Measurements from ENCODE around the gene ATXN7L1. TPM values are rescaled to one million over a fixed set of nuclear protein-coding genes. Genes with fewer than 3 reads are reported as not detected.
A peak's percentile ranks its signal among the peaks of the same experiment; 100 is the strongest.

The ATXN7L1 gene
- total and polyA plus RNA-seq, 2 of the 4 experiments (the other 2 are of a cell fraction): 3.5 to 4.3 TPM

DNA sequence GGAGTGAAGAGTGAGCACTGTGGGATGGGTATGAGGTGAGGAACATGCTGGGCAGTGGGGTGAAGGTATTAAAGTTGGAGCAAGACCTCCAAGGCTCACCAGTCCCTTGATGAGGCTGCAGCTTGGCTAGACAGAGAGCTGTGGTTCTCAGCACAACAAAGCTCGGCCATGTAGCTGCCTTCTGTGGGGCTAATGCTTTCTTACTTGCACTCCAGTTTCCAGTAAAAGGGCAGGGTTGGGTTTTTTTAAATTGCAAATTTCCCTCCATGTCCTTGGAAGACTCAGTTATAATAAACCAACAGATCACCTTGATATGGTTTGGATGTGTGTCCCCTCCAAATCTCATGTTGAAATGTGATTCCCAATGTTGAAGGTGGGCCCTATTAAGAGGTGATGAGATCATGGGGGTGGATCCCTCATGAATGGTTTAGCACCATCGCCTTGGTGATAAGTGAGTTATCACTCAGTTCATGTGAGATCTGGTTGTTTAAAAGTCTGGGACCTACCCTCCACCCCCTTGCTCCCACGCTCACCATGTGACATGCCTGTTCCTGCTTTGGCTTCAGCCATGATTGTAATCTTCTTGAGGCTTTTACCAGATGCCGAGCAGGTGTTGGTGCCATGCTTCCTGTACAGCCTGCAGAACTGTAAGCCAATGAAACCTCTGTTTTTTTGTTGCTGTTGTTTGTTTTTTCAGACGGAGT, 55.9 kb downstream of the ATXN7L1 start:
- dilution Hi-C loops (cut with HindIII; ENCODE audit: low sequenced_read_pairs, unreplicated experiment): no loop called here
- Histone ChIP-seq H3K27me3 (ENCODE audit: control insufficient read depth, insufficient read depth, low read length) (no peaks in the 10 kb centered on the region), H3K9me1 (ENCODE audit: insufficient read depth, low read length) (no peaks in the 10 kb centered on the region; the same call in 1 of the 2 replicates), H3K4ac (ENCODE audit: low read depth, low read length) (no peak overlapping the region; the same call in 1 of the 2 replicates), H2AK9ac (replicated peaks; ENCODE audit: low read depth, low read length, poor library complexity) (no peak overlapping the region), H3K14ac (replicated peaks; ENCODE audit: low read depth, low read length) (no peak overlapping the region), H2AK5ac (ENCODE audit: low read depth, low read length) (0 out of 2 replicates have a peak overlapping the region, but pooled peaks have one; percentile 7), H3K4me2 (ENCODE audit: low read depth, low read length) (no peak overlapping the region), H2BK5ac (ENCODE audit: low read depth, low read length, poor library complexity, severe bottlenecking) (no peak overlapping the region), H2AFZ (replicated peaks; ENCODE audit: low read length, poor library complexity) (no peak overlapping the region), H3K79me1 (ENCODE audit: low read depth in 1 of 2, low read length in 2 of 2) (peaks cover 11 to 23% of the 10 kb centered on the region in 2 experiments), H4K91ac (ENCODE audit: insufficient read depth, low read depth, low read length) (no peak overlapping the region), H3K9me3 (ENCODE audit: control insufficient read depth, insufficient read depth, low read length) (no peaks in the 10 kb centered on the region), H4K20me1 (ENCODE audit: insufficient read depth, low read length) (no peaks in the 10 kb centered on the region), H3K4me3 (ENCODE audit: insufficient read depth, low read depth, low read length) (no peak overlapping the region), H2BK15ac (ENCODE audit: low read depth, low read length) (no peak overlapping the region), H3K9ac (ENCODE audit: low read depth, low read length) (no peak overlapping the region), H3K56ac (ENCODE audit: extremely low read depth, insufficient read depth, low read length) (no peak overlapping the region), H3K4me1 (ENCODE audit: control insufficient read depth, insufficient read depth, low read length) (peaks cover 4% of the 10 kb centered on the region), H2BK20ac (ENCODE audit: low read depth, low read length) (no peak overlapping the region), H4K8ac (ENCODE audit: low read depth in 2 of 2, low read length in 2 of 2) (no peak overlapping the region), H3K23ac (ENCODE audit: low read depth, low read length) (no peak overlapping the region; the same call in 1 of the 2 replicates), H2BK120ac (ENCODE audit: low read depth, low read length) (no peak overlapping the region), H3K18ac (ENCODE audit: low read depth, low read length) (no peak overlapping the region), H3K27ac (ENCODE audit: insufficient read depth, low read length) (no peak overlapping the region), H3K36me3 (ENCODE audit: control insufficient read depth, insufficient read depth, low read length) (peaks cover 4% of the 10 kb centered on the region), H4K5ac (ENCODE audit: low read depth, low read length) (no peak overlapping the region)
- ChIA-PET CTCF (no interaction called here), POLR2A (ENCODE audit: unreplicated experiment) (no interaction called here)
- DNase-seq (no peak), ATAC-seq (ENCODE audit: low read depth) (no peak)
- in situ Hi-C loops (cut with MboI; ENCODE audit: low sequenced_read_pairs): no loop called here
- intact Hi-C loops (cut with micrococcal nuclease): no loop called here
- no TSS peak for BruUV-seq (replicated peaks)
- WGBS, 2 experiments (ENCODE audit: extremely low coverage in 2 of 2, insufficient read length in 1 of 2): no CpG with 5 or more reads among the region's 5 CpGs
- TF ChIP-seq NFE2L2 (IDR thresholded peaks at IDR 0.05; ENCODE audit: low read depth, low read length): no peak
- TF ChIP-seq, protein P1, sequence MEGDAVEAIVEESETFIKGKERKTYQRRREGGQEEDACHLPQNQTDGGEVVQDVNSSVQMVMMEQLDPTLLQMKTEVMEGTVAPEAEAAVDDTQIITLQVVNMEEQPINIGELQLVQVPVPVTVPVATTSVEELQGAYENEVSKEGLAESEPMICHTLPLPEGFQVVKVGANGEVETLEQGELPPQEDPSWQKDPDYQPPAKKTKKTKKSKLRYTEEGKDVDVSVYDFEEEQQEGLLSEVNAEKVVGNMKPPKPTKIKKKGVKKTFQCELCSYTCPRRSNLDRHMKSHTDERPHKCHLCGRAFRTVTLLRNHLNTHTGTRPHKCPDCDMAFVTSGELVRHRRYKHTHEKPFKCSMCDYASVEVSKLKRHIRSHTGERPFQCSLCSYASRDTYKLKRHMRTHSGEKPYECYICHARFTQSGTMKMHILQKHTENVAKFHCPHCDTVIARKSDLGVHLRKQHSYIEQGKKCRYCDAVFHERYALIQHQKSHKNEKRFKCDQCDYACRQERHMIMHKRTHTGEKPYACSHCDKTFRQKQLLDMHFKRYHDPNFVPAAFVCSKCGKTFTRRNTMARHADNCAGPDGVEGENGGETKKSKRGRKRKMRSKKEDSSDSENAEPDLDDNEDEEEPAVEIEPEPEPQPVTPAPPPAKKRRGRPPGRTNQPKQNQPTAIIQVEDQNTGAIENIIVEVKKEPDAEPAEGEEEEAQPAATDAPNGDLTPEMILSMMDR (conservative IDR thresholded peaks at IDR 0.05; ENCODE audit: low read depth, low read length): no peak
- no peak for TF ChIP-seq RFX5 (IDR thresholded peaks at IDR 0.05; ENCODE audit: low read depth, low read length)
- no peak for TF ChIP-seq CHD1 (IDR thresholded peaks at IDR 0.05; ENCODE audit: low read depth, low read length)
- no peak for TF ChIP-seq MXI1 (IDR thresholded peaks at IDR 0.05; ENCODE audit: borderline replicate concordance, low read depth, low read length)
- no peak for TF ChIP-seq CEBPB (IDR thresholded peaks at IDR 0.05; ENCODE audit: low read depth, low read length)
- TF ChIP-seq BHLHE40 (IDR thresholded peaks at IDR 0.05; ENCODE audit: low read depth, low read length): no peak
- TF ChIP-seq MAZ (IDR thresholded peaks at IDR 0.05; ENCODE audit: borderline replicate concordance, low read depth, low read length): no peak
- TF ChIP-seq RCOR1 (IDR thresholded peaks at IDR 0.05; ENCODE audit: insufficient replicate concordance, low read length): no peak
- TF ChIP-seq, protein P2, sequence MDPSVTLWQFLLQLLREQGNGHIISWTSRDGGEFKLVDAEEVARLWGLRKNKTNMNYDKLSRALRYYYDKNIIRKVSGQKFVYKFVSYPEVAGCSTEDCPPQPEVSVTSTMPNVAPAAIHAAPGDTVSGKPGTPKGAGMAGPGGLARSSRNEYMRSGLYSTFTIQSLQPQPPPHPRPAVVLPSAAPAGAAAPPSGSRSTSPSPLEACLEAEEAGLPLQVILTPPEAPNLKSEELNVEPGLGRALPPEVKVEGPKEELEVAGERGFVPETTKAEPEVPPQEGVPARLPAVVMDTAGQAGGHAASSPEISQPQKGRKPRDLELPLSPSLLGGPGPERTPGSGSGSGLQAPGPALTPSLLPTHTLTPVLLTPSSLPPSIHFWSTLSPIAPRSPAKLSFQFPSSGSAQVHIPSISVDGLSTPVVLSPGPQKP (IDR thresholded peaks at IDR 0.05; ENCODE audit: borderline replicate concordance, low read depth, low read length): no peak
- TF ChIP-seq POLR2A (IDR thresholded peaks at IDR 0.05; ENCODE audit: low read depth, low read length): no peak
- no peak for TF ChIP-seq FOS (IDR thresholded peaks at IDR 0.05; ENCODE audit: low read depth, low read length)
- no peak for TF ChIP-seq SMC3 (IDR thresholded peaks at IDR 0.05; ENCODE audit: low read depth, low read length)
- TF ChIP-seq RAD21 (IDR thresholded peaks at IDR 0.05; ENCODE audit: low read length): no peak
- no peak for TF ChIP-seq MAFK (IDR thresholded peaks at IDR 0.05; ENCODE audit: low read depth, low read length)
- TF ChIP-seq, protein P3, sequence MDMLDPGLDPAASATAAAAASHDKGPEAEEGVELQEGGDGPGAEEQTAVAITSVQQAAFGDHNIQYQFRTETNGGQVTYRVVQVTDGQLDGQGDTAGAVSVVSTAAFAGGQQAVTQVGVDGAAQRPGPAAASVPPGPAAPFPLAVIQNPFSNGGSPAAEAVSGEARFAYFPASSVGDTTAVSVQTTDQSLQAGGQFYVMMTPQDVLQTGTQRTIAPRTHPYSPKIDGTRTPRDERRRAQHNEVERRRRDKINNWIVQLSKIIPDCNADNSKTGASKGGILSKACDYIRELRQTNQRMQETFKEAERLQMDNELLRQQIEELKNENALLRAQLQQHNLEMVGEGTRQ (IDR thresholded peaks at IDR 0.05; ENCODE audit: low read depth, low read length): no peak

Data from IMR-90 (cell line).